Keratinocyte (primary cell): ENCODE measurements around the gene AK9. TPM values are rescaled to one million over a fixed set of nuclear protein-coding genes. Genes with fewer than 3 reads are reported as not detected.
"Not testable (repeated sequence)": the region's sequence is repeated elsewhere in the genome, so short reads cannot be mapped to it uniquely, and the experiment has no call there.

Experiments
- DNase-seq: peaks from one replicate; pipeline ENCODE4 v3.0.0-alpha.2; 2011; ENCODE audit warnings: low read depth, missing footprints, low spot score
- FAIRE-seq: peaks from 2 replicates; lab custom pipeline; 2011; peaks lifted over from hg19 to GRCh38; lab: Jason Lieb, UNC
- H2AFZ ChIP-seq: 2 replicates; pipeline ENCODE4 v1.6.0; 2012; ENCODE audit warnings: low read length, control low read depth, inconsistent platforms; ENCODE audit not compliant: control insufficient read depth
- H3K27ac ChIP-seq: 2 replicates; pipeline ENCODE4 v1.5.1; 2011; ENCODE audit warnings: low read length; ENCODE audit not compliant: control insufficient read depth, insufficient read depth
- H3K27me3 ChIP-seq: 3 replicates; pipeline ENCODE4 v1.6.0; 2011; ENCODE audit warnings: low read length; ENCODE audit not compliant: control insufficient read depth, insufficient read depth; ENCODE audit errors: extremely low read depth
- H3K36me3 ChIP-seq, 2 experiments: 2 replicates in 1 of 2; 3 replicates in 1 of 2; pipeline ENCODE4 v1.5.1; 2011; ENCODE audit warnings: low read length in 2 of 2, mild to moderate bottlenecking in 1 of 2; ENCODE audit not compliant: control insufficient read depth in 2 of 2, insufficient read depth in 2 of 2; ENCODE audit errors: extremely low read depth in 1 of 2
- H3K4me1 ChIP-seq: 3 replicates; pipeline ENCODE4 v1.5.1; 2011; ENCODE audit warnings: low read length; ENCODE audit not compliant: control insufficient read depth, insufficient read depth; ENCODE audit errors: extremely low read depth
- H3K4me2 ChIP-seq: 3 replicates; pipeline ENCODE4 v1.6.0; 2011; ENCODE audit warnings: low read depth, low read length; ENCODE audit not compliant: control insufficient read depth, insufficient read depth; ENCODE audit errors: extremely low read depth
- H3K4me3 ChIP-seq, 3 experiments: fragments of 200-600 bp in 1 of 3; sonication (generic) in 1 of 3; 2 replicates in 2 of 3; 3 replicates in 1 of 3; pipeline ENCODE4 v1.5.1; 2011 to 2016; ENCODE audit warnings: low read length in 3 of 3, mild to moderate bottlenecking in 3 of 3, control low read depth in 2 of 3, inconsistent platforms in 1 of 3, low read depth in 1 of 3, mixed read lengths in 1 of 3, mixed run types in 1 of 3, moderate library complexity in 1 of 3; ENCODE audit not compliant: control insufficient read depth in 2 of 3, insufficient read depth in 2 of 3; ENCODE audit errors: extremely low read depth in 1 of 3
- H3K79me2 ChIP-seq: 2 replicates; pipeline ENCODE4 v1.6.0; 2012; ENCODE audit warnings: low read length; ENCODE audit not compliant: control insufficient read depth, insufficient read depth
- H3K9ac ChIP-seq: 3 replicates; pipeline ENCODE4 v1.6.0; 2011; ENCODE audit warnings: low read length; ENCODE audit not compliant: control insufficient read depth, insufficient read depth; ENCODE audit errors: extremely low read depth
- H3K9me1 ChIP-seq: 3 replicates; pipeline ENCODE4 v1.6.0; 2011; ENCODE audit warnings: low read length; ENCODE audit not compliant: control insufficient read depth, insufficient read depth; ENCODE audit errors: extremely low read depth
- H3K9me3 ChIP-seq: 2 replicates; pipeline ENCODE4 v1.5.1; 2012; ENCODE audit warnings: low read depth, low read length; ENCODE audit not compliant: control insufficient read depth
- H4K20me1 ChIP-seq: 3 replicates; pipeline ENCODE4 v1.6.0; 2011; ENCODE audit warnings: low read length; ENCODE audit not compliant: control insufficient read depth, insufficient read depth; ENCODE audit errors: extremely low read depth
- EZH2 ChIP-seq: IDR thresholded peaks from one replicate; pipeline ENCODE4 v1.6.1; 2012; ENCODE audit warnings: inconsistent platforms, mild to moderate bottlenecking, low read length, moderate library complexity
- dilution Hi-C: fragments of 300-500 bp; cut with MboI; formaldehyde crosslinking; loops from one replicate; pipeline ENCODE4 v1.7.0; 2020; ENCODE audit warnings: low sequenced_read_pairs; ENCODE audit not compliant: extremely low pct_ligation_motif_present
- polyA plus RNA-seq, 5 experiments: library from polyadenylated mRNA; depleted of rRNA in 3 of 5; stranded (reverse) in 3 of 5; stranded (forward) in 1 of 5; unstranded in 1 of 5; fragments of >200 nt; gene quantifications; 1 replicate in 1 of 5; 2 replicates in 3 of 5; 3 replicates in 1 of 5; pipeline versions ENCODE4 v1.2.1 to v1.2.3, GENCODE V29; 2011 to 2012; ENCODE audit warnings: missing spikeins in 2 of 5, low read depth in 1 of 5, low replicate concordance in 1 of 5
- TF ChIP-seq, protein P1 (sequence below), 3 experiments: IDR thresholded peaks in 1 of 3; conservative IDR thresholded peaks in 1 of 3; optimal IDR thresholded peaks in 1 of 3; 2 replicates in 2 of 3; 3 replicates in 1 of 3; pipeline versions ENCODE3 to v1.5.1; 2011; ENCODE audit warnings: low read length in 3 of 3, mild to moderate bottlenecking in 3 of 3, moderate library complexity in 2 of 3, control low read depth in 1 of 3, inconsistent platforms in 1 of 3; ENCODE audit not compliant: insufficient read depth in 2 of 3; ENCODE audit errors: extremely low read depth in 1 of 3

The AK9 gene
- polyA plus RNA-seq, 1 donor (not counting 4 experiments of a cell fraction or from before 2014, with no cell fraction given), result 1.8 TPM

DNA sequence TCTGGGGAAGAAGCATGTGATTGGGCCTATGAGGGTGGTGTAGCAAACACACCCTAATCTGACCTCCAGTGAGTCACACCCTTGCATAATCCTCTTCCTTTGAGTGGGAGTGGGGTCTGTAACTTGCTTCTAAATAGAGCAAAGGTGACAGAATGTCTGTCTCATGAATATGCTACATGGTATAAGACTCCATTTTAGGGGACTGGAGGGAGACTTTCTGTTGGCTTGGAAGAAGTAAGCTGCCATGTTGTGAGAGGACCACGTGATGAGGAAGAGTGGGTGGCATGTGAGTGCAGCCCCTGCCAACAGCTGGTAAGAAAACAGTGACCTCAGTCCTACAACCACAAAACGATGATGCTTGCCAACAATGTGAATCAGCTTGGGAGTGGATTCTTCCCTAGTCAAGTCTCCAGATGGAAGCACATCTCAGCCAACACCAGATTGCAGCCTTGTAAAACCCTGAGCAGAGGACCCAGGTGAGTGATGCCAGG is 3.7 kb downstream of the AK9 start:
- H3K9me3 ChIP-seq, result no peaks in the 10 kb centered on the region
- no peaks in the 10 kb centered on the region for H3K36me3 ChIP-seq
- no peaks in the 10 kb centered on the region for H3K79me2 ChIP-seq
- no peak for TF ChIP-seq EZH2
- TF ChIP-seq, protein P1, sequence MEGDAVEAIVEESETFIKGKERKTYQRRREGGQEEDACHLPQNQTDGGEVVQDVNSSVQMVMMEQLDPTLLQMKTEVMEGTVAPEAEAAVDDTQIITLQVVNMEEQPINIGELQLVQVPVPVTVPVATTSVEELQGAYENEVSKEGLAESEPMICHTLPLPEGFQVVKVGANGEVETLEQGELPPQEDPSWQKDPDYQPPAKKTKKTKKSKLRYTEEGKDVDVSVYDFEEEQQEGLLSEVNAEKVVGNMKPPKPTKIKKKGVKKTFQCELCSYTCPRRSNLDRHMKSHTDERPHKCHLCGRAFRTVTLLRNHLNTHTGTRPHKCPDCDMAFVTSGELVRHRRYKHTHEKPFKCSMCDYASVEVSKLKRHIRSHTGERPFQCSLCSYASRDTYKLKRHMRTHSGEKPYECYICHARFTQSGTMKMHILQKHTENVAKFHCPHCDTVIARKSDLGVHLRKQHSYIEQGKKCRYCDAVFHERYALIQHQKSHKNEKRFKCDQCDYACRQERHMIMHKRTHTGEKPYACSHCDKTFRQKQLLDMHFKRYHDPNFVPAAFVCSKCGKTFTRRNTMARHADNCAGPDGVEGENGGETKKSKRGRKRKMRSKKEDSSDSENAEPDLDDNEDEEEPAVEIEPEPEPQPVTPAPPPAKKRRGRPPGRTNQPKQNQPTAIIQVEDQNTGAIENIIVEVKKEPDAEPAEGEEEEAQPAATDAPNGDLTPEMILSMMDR (optimal IDR thresholded peaks at IDR 0.05 in 1 of 3, IDR thresholded peaks at IDR 0.05 in 1 of 3, conservative IDR thresholded peaks at IDR 0.05 in 1 of 3; ENCODE audit: extremely low read depth in 1 of 3, insufficient read depth in 2 of 3, low read length in 3 of 3), result no peak
- peaks cover 21% of the 10 kb centered on the region for H3K4me1 ChIP-seq
- FAIRE-seq, result peak; percentile 95
- H3K27me3 ChIP-seq, result no peaks in the 10 kb centered on the region
- peak overlapping the region; percentile 91 for H2AFZ ChIP-seq
- peak overlapping the region; percentile 70 for H3K27ac ChIP-seq
- dilution Hi-C loops, result no loop called here
- peak overlapping the region; percentile 10 for H3K9ac ChIP-seq
- no peaks in the 10 kb centered on the region for H4K20me1 ChIP-seq
- H3K9me1 ChIP-seq, result no peaks in the 10 kb centered on the region
- no peak overlapping the region for H3K4me3 ChIP-seq
- H3K4me2 ChIP-seq, result peak overlapping the region; percentile 49
- DNase-seq, result peak; percentile 66

GRCh38 chr6:109686566-109687265 is 4.3 kb downstream of the AK9 start:
- peak overlapping the region; percentile 49 for H3K4me2 ChIP-seq
- H4K20me1 ChIP-seq, result no peaks in the 10 kb centered on the region
- H3K9me1 ChIP-seq, result no peaks in the 10 kb centered on the region
- H3K79me2 ChIP-seq, result no peaks in the 10 kb centered on the region
- peak overlapping the region; percentile 10 for H3K9ac ChIP-seq
- TF ChIP-seq EZH2, result no peak
- TF ChIP-seq, protein P1 (optimal IDR thresholded peaks at IDR 0.05 in 1 of 3, IDR thresholded peaks at IDR 0.05 in 1 of 3, conservative IDR thresholded peaks at IDR 0.05 in 1 of 3; ENCODE audit: extremely low read depth in 1 of 3, insufficient read depth in 2 of 3, low read length in 3 of 3), result no peak
- no peak for DNase-seq
- peaks cover 21% of the 10 kb centered on the region for H3K4me1 ChIP-seq
- peak overlapping the region; percentile 91 for H2AFZ ChIP-seq
- no peak for FAIRE-seq
- no peaks in the 10 kb centered on the region for H3K9me3 ChIP-seq
- H3K27me3 ChIP-seq, result no peaks in the 10 kb centered on the region
- no peaks in the 10 kb centered on the region for H3K36me3 ChIP-seq
- H3K27ac ChIP-seq, result peak overlapping the region; percentile 70
- dilution Hi-C loops, result no loop called here
- no peak overlapping the region for H3K4me3 ChIP-seq

DNA sequence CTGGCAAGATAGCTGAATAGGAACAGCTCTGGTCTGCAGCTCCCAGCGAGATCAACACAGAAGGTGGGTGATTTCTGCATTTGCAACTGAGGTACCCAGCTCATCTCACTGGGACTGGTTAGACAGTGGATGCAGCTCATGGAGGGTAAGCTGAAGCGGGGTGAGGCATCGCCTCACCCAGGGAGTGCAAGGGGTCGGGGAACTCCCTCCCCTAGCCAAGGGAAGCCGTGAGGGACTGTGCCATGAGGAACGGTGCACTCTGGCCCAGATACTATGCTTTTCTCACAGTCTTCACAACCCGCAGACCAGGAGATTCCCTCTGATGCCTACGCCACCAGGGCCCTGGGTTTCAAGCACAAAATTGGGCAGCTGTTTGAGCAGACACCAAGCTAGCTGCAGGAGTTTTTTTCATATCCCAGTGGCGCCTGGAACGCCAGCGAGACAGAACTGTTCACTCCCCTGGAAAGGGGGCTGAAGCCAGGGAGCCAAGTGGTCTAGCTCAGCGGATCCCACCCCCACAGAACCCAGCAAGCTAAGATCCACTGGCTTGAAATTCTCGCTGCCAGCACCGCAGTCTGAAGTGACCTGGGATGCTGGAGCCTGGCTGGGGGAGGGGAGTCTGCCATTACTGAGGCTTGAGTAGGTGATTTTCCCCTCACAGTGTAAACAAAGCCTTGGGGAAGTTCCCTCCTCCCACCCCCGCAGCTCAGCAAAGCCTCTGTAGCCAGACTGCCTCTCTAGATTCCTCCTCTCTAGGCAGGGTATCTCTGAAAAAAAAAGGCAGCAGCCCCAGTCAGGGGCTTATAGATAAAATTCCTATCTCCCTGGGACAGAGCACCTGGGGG is 12.1 kb downstream of the AK9 start:
- H3K4me3 ChIP-seq, H2AFZ ChIP-seq: not testable (repeated sequence)

More for the DNA sequence above, 12.1 kb downstream of the AK9 start:
- H3K9me3 ChIP-seq, FAIRE-seq, H3K4me2 ChIP-seq, H4K20me1 ChIP-seq, H3K9ac ChIP-seq, H3K27ac ChIP-seq, H3K4me1 ChIP-seq, H3K79me2 ChIP-seq, DNase-seq, dilution Hi-C loops, H3K9me1 ChIP-seq, H3K36me3 ChIP-seq, H3K27me3 ChIP-seq: not testable (repeated sequence)
